LNCaP clone FGC (cell line): ENCODE results near the gene PTPRT.

Source experiments
- DNase-seq: peaks from one replicate; pipeline ENCODE4 v3.0.0-alpha.2; 2011; ENCODE audit warnings: low read depth
- H3K4me3 ChIP-seq: 2 replicates; pipeline ENCODE4 v1.5.1; 2011; ENCODE audit warnings: mild to moderate bottlenecking, low read depth, low read length, control low read depth
- CTCF ChIP-seq: IDR thresholded peaks from 2 replicates; pipeline ENCODE4 v1.5.1; 2012; ENCODE audit warnings: mild to moderate bottlenecking; ENCODE audit not compliant: control insufficient read depth, insufficient read depth; ENCODE audit errors: extremely low read depth

The PTPRT gene

GRCh38 chr20:42082611-42083010 lies 1107.1 kb downstream of the PTPRT start:
- no peak for TF ChIP-seq CTCF
- no peak overlapping the region for H3K4me3 ChIP-seq
- DNase-seq = peak; percentile 26

- TF ChIP-seq CTCF = no peak
- no peak overlapping the region for H3K4me3 ChIP-seq
- DNase-seq = no peak
Measured at GRCh38 chr20:42080956-42081355, 1108.8 kb downstream of the PTPRT start.

- no peak overlapping the region for H3K4me3 ChIP-seq
- TF ChIP-seq CTCF = no peak
Measured at GRCh38 chr20:42074944-42075343, 1114.8 kb downstream of the PTPRT start.

GRCh38 chr20:42067596-42067995 lies 1122.1 kb downstream of the PTPRT start:
- H3K4me3 ChIP-seq = no peak overlapping the region
- DNase-seq = no peak
- TF ChIP-seq CTCF = no peak

More at GRCh38 chr20:42074944-42075343, 1114.8 kb downstream of the PTPRT start:
- peak; percentile 98 for DNase-seq

- no peak for DNase-seq
- H3K4me3 ChIP-seq = no peak overlapping the region
- no peak for TF ChIP-seq CTCF
Measured at GRCh38 chr20:42067174-42067573, 1122.5 kb downstream of the PTPRT start.

GRCh38 chr20:42063141-42063540 lies 1126.6 kb downstream of the PTPRT start:
- H3K4me3 ChIP-seq = no peak overlapping the region
- TF ChIP-seq CTCF = no peak
- no peak for DNase-seq

GRCh38 chr20:42053350-42053749 lies 1136.4 kb downstream of the PTPRT start:
- no peak for TF ChIP-seq CTCF
- no peak overlapping the region for H3K4me3 ChIP-seq
- DNase-seq = no peak
